ENCODE data around the gene RBM46. TPM values are rescaled to one million over a fixed set of nuclear protein-coding genes. Genes with fewer than 3 reads are reported as not detected.

The RBM46 gene
- polyA plus RNA-seq (2014; cell fraction: cytosol; rRNA removed): not detected in 2 replicates
- polyA plus RNA-seq (2014; cell fraction: nucleus; rRNA removed): not detected in 2 replicates

- no peak for DNase-seq (ENCODE audit: low spot score)
These were observed at the start of gene RBM46 for GRCh38 chr4:154781126-154781982. Gene RBM46 (plus strand): TSS chr4:154781272. CDS start chr4:154796753, 15,481 bp downstream.

GRCh38 chr4:154731756-154732155, 49.3 kb upstream of the RBM46 start:
- no peak for DNase-seq (ENCODE audit: low spot score)

GRCh38 chr4:154732669-154733068, 48.4 kb upstream of the RBM46 start:
- DNase-seq (ENCODE audit: low spot score): no peak

GRCh38 chr4:154736770-154737169, 44.3 kb upstream of the RBM46 start:
- DNase-seq (ENCODE audit: low spot score): no peak

GRCh38 chr4:154738426-154738825, 42.6 kb upstream of the RBM46 start:
- DNase-seq (ENCODE audit: low spot score): no peak

GRCh38 chr4:154739111-154739510, 42.0 kb upstream of the RBM46 start:
- DNase-seq (ENCODE audit: low spot score): no peak

- no peak for DNase-seq (ENCODE audit: low spot score)
These were observed 40.6 kb upstream of the RBM46 start for GRCh38 chr4:154740462-154740861.

GRCh38 chr4:154741131-154741665, 39.9 kb upstream of the RBM46 start:
- no peak for DNase-seq (ENCODE audit: low spot score)

- DNase-seq (ENCODE audit: low spot score): no peak
These were observed 38.9 kb upstream of the RBM46 start for GRCh38 chr4:154741922-154742850.

- DNase-seq (ENCODE audit: low spot score): no peak
These were observed 37.3 kb upstream of the RBM46 start, which contains the start of gene LRAT for GRCh38 chr4:154743683-154744340. Gene LRAT (plus strand): TSS chr4:154744000. CDS start chr4:154744327, 327 bp downstream.

GRCh38 chr4:154744341-154744926, 36.6 kb upstream of the RBM46 start:
- DNase-seq (ENCODE audit: low spot score): no peak

GRCh38 chr4:154757713-154758112, 23.4 kb upstream of the RBM46 start:
- no peak for DNase-seq (ENCODE audit: low spot score)

GRCh38 chr4:154760895-154761294, 20.2 kb upstream of the RBM46 start:
- DNase-seq (ENCODE audit: low spot score): no peak

- DNase-seq (ENCODE audit: low spot score): no peak
These were observed 2.8 kb upstream of the RBM46 start for GRCh38 chr4:154778264-154778663.

GRCh38 chr4:154779362-154779947, 1.6 kb upstream of the RBM46 start:
- DNase-seq (ENCODE audit: low spot score): peak; percentile 9

- DNase-seq (ENCODE audit: low spot score): no peak
These were observed 866 bp downstream of the RBM46 start for GRCh38 chr4:154781983-154782293.

GRCh38 chr4:154807042-154807630, 26.1 kb downstream of the RBM46 start:
- peak; percentile 28 for DNase-seq (ENCODE audit: low spot score)

- no peak for DNase-seq (ENCODE audit: low spot score)
These were observed 37.2 kb downstream of the RBM46 start for GRCh38 chr4:154818230-154818629.

- DNase-seq (ENCODE audit: low spot score): no peak
These were observed 41.7 kb downstream of the RBM46 start for GRCh38 chr4:154822775-154823174.

- no peak for DNase-seq (ENCODE audit: low spot score)
These were observed 55.0 kb downstream of the RBM46 start for GRCh38 chr4:154836030-154836429.
